Endothelial cell of umbilical vein (primary cell): ENCODE results near the gene COL28A1. TPM values are rescaled to one million over a fixed set of nuclear protein-coding genes. Genes with fewer than 3 reads are reported as not detected.

ENCODE experiments used
- BruUV-seq: library from RNA; stranded (reverse); fragments of 400-500 nt; replicated peaks from 2 replicates; lab custom pipeline; 2021; lab: Mats Ljungman, UMichigan
- CTCF ChIA-PET: fragments of 300-600, 350-600 bp; sonication (Branson Sonifier 250); formaldehyde crosslinking; loops from one replicate; lab custom pipeline; 2021; ENCODE audit warnings: antibody characterized with exemption, inconsistent platforms; lab: Charles Lee
- POLR2A ChIA-PET: fragments of 300-600, 350-600 bp; sonication (Branson Sonifier 250); formaldehyde crosslinking; loops from one replicate; lab custom pipeline; 2021; ENCODE audit warnings: antibody characterized with exemption, inconsistent platforms; lab: Charles Lee
- DNase-seq: peaks from one replicate; pipeline ENCODE4 v3.0.0-alpha.2; 2011; ENCODE audit warnings: low read depth, low spot score
- FAIRE-seq: peaks from 2 replicates; lab custom pipeline; 2011; peaks lifted over from hg19 to GRCh38; lab: Jason Lieb, UNC
- H2AFZ ChIP-seq: 2 replicates; pipeline ENCODE4 v1.6.0; 2012; ENCODE audit warnings: low read depth, low read length, control low read depth, inconsistent platforms
- H3K27ac ChIP-seq: 2 replicates; pipeline ENCODE4 v1.5.1; 2011; ENCODE audit warnings: low read depth, mild to moderate bottlenecking, control low read depth, low read length, moderate library complexity; ENCODE audit not compliant: insufficient read depth
- H3K27me3 ChIP-seq, 2 experiments: 2 replicates each; pipeline versions ENCODE4 v1.6.0 to v1.6.1; 2011; ENCODE audit warnings: low read length in 2 of 2, mixed read lengths in 1 of 2; ENCODE audit not compliant: control insufficient read depth in 2 of 2, insufficient read depth in 2 of 2
- H3K36me3 ChIP-seq, 2 experiments: 2 replicates in 1 of 2; 3 replicates in 1 of 2; pipeline ENCODE4 v1.5.1; 2011; ENCODE audit warnings: low read length in 2 of 2, mild to moderate bottlenecking in 1 of 2, moderate library complexity in 1 of 2; ENCODE audit not compliant: control insufficient read depth in 2 of 2, insufficient read depth in 2 of 2; ENCODE audit errors: extremely low read depth in 1 of 2
- H3K4me1 ChIP-seq: 3 replicates; pipeline ENCODE4 v1.5.1; 2011; ENCODE audit warnings: mild to moderate bottlenecking, low read length; ENCODE audit not compliant: control insufficient read depth, insufficient read depth; ENCODE audit errors: extremely low read depth
- H3K4me2 ChIP-seq: 2 replicates; pipeline ENCODE4 v1.6.1; 2011; ENCODE audit warnings: low read length, control low read depth, mixed read lengths; ENCODE audit not compliant: insufficient read depth
- H3K4me3 ChIP-seq, 3 experiments: fragments of 200-600 bp in 1 of 3; sonication (generic), shearing (Covaris generic) in 1 of 3; replicated peaks in 1 of 3; 2 replicates each; pipeline ENCODE4 v1.5.1; 2011 to 2016; ENCODE audit warnings: control low read depth in 3 of 3, low read length in 3 of 3, mild to moderate bottlenecking in 2 of 3, inconsistent platforms in 1 of 3, low read depth in 1 of 3, moderate library complexity in 1 of 3; ENCODE audit not compliant: insufficient read depth in 1 of 3
- H3K79me2 ChIP-seq: 2 replicates; pipeline ENCODE4 v1.6.0; 2012; ENCODE audit warnings: low read length, inconsistent platforms; ENCODE audit not compliant: control insufficient read depth, insufficient read depth
- H3K9ac ChIP-seq: replicated peaks from 2 replicates; pipeline ENCODE3; 2011; ENCODE audit warnings: low read length, control low read depth; ENCODE audit not compliant: insufficient read depth; ENCODE audit errors: extremely low read depth
- H3K9me1 ChIP-seq: replicated peaks from 3 replicates; pipeline ENCODE4 v1.6.0; 2011; ENCODE audit warnings: mild to moderate bottlenecking, low read length; ENCODE audit not compliant: control insufficient read depth, insufficient read depth; ENCODE audit errors: extremely low read depth
- H3K9me3 ChIP-seq: replicated peaks from 2 replicates; pipeline ENCODE4 v1.5.1; 2012; ENCODE audit warnings: low read length, inconsistent platforms; ENCODE audit not compliant: control insufficient read depth, insufficient read depth
- H4K20me1 ChIP-seq: replicated peaks from 2 replicates; pipeline ENCODE3; 2011; ENCODE audit warnings: mild to moderate bottlenecking, low read length; ENCODE audit not compliant: control insufficient read depth, insufficient read depth; ENCODE audit errors: extremely low read depth
- EZH2 ChIP-seq: IDR thresholded peaks from 2 replicates; pipeline ENCODE4 v1.6.1; 2012; ENCODE audit warnings: borderline replicate concordance, low read depth, mild to moderate bottlenecking, moderate library complexity, low read length, inconsistent platforms; ENCODE audit not compliant: severe bottlenecking
- FOS ChIP-seq: IDR thresholded peaks from 2 replicates; pipeline ENCODE4 v1.6.1; 2011; ENCODE audit warnings: mild to moderate bottlenecking, low read length, moderate library complexity, borderline replicate concordance; ENCODE audit not compliant: insufficient read depth
- GATA2 ChIP-seq: IDR thresholded peaks from 2 replicates; pipeline ENCODE4 v1.7.0; 2011; ENCODE audit warnings: low read depth, mild to moderate bottlenecking, moderate library complexity, mixed read lengths, low read length; ENCODE audit not compliant: insufficient read length, insufficient read depth
- JUN ChIP-seq: IDR thresholded peaks from 2 replicates; pipeline ENCODE4 v1.6.1; 2011; ENCODE audit warnings: borderline replicate concordance, low read depth; ENCODE audit not compliant: insufficient read length, insufficient read depth
- MYC ChIP-seq: IDR thresholded peaks from one replicate; pipeline ENCODE4 v1.6.1; 2011; ENCODE audit warnings: mild to moderate bottlenecking, low read depth, low read length
- POLR2A ChIP-seq: IDR thresholded peaks from 2 replicates; pipeline ENCODE4 v1.6.1; 2012; ENCODE audit warnings: low read depth, mild to moderate bottlenecking, control low read depth, low read length
- POLR2AphosphoS5 ChIP-seq: IDR thresholded peaks from 2 replicates; pipeline ENCODE4 v1.6.1; 2012; ENCODE audit warnings: low read depth, mild to moderate bottlenecking, control low read depth, low read length, moderate library complexity; ENCODE audit not compliant: insufficient read depth
- dilution Hi-C: fragments of 300-500 bp; cut with MboI; formaldehyde crosslinking; loops from one replicate; pipeline ENCODE4 v1.15.0; 2019; ENCODE audit warnings: low sequenced_read_pairs; ENCODE audit not compliant: extremely low pct_ligation_motif_present
- intact Hi-C: fragments of 100-400 bp; cut with micrococcal nuclease; formaldehyde crosslinking; loops from one replicate; pipeline ENCODE4 v1.10.0; 2022
- polyA plus RNA-seq, 4 experiments: library from polyadenylated mRNA; depleted of rRNA in 3 of 4; stranded (reverse) in 3 of 4; unstranded in 1 of 4; fragments of >200 nt; gene quantifications; 2 replicates each; pipeline versions ENCODE4 v1.2.1 to v1.2.3, GENCODE V29; 2011 to 2012; ENCODE audit warnings: missing spikeins in 1 of 4
- total RNA-seq: library from RNA; stranded (reverse); gene quantifications from 2 replicates; pipeline ENCODE4 v1.2.3, GENCODE V29; 2021
- TF ChIP-seq, protein P1 (sequence below), 2 donors: IDR thresholded peaks; 1 replicate in 1 of 2; 2 replicates in 1 of 2; pipeline ENCODE4 v1.5.1; 2011; ENCODE audit warnings: low read length in 2 of 2, mild to moderate bottlenecking in 2 of 2, moderate library complexity in 2 of 2, control low read depth in 1 of 2, inconsistent platforms in 1 of 2, low read depth in 1 of 2; ENCODE audit not compliant: insufficient read depth in 1 of 2; ENCODE audit errors: extremely low read depth in 1 of 2
- TF ChIP-seq, protein P2 (sequence below): IDR thresholded peaks from 2 replicates; pipeline ENCODE4 v1.6.1; 2011; ENCODE audit not compliant: insufficient read depth, insufficient read length

The COL28A1 gene
- total and polyA plus RNA-seq, 2 donors (not counting 3 experiments of a cell fraction or from before 2014, with no cell fraction given) = not detected

DNA sequence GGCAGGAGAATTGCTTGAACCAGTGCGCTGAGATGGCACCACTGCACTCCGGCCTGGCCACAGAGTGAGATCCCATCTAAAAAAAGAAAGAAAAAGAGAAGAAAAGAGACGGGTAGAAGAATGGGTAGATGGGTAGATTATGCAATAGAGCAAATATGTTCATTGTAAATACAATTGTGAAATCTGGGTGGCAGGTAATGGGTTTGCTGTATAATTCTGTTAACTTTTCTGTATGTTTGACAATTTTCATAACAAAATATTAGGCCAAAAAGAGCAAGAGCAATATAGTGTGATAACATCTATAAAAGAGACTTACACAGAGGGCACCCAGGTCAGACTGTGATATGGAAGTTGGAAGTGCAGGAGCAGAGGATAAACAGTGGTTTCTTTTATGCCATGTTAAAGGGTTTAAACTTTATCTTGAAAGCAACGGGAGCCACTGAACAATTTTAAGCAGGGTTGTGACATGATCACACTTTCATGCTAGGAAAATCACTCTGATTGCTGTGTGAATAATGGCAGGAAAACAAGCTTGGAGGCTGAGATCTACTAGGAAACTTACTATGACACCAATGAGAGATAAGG lies 6.7 kb upstream of the COL28A1 start:
- POLR2A ChIA-PET = no interaction called here
- Histone ChIP-seq H3K27me3 (no peaks in the 10 kb centered on the region), H3K9ac (no peak overlapping the region), H3K4me3 (no peak overlapping the region), H3K9me1 (no peaks in the 10 kb centered on the region), H3K9me3 (no peaks in the 10 kb centered on the region), H3K4me2 (no peak overlapping the region), H3K4me1 (no peaks in the 10 kb centered on the region), H2AFZ (no peak overlapping the region), H3K79me2 (no peaks in the 10 kb centered on the region), H3K36me3 (no peaks in the 10 kb centered on the region), H4K20me1 (no peaks in the 10 kb centered on the region), H3K27ac (no peak overlapping the region)
- no TSS peak for BruUV-seq
- CTCF ChIA-PET = interaction anchor here (0.9 to 2.3 kb wide), 6 partner anchors 114 to 754 kb away, joined by 3 to 30 read pairs (median 4); no protein-coding TSS in a partner anchor
- TF ChIP-seq, protein P1, sequence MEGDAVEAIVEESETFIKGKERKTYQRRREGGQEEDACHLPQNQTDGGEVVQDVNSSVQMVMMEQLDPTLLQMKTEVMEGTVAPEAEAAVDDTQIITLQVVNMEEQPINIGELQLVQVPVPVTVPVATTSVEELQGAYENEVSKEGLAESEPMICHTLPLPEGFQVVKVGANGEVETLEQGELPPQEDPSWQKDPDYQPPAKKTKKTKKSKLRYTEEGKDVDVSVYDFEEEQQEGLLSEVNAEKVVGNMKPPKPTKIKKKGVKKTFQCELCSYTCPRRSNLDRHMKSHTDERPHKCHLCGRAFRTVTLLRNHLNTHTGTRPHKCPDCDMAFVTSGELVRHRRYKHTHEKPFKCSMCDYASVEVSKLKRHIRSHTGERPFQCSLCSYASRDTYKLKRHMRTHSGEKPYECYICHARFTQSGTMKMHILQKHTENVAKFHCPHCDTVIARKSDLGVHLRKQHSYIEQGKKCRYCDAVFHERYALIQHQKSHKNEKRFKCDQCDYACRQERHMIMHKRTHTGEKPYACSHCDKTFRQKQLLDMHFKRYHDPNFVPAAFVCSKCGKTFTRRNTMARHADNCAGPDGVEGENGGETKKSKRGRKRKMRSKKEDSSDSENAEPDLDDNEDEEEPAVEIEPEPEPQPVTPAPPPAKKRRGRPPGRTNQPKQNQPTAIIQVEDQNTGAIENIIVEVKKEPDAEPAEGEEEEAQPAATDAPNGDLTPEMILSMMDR (IDR thresholded peaks at IDR 0.05; ENCODE audit: extremely low read depth in 1 of 2, insufficient read depth in 1 of 2, low read depth in 1 of 2, low read length in 2 of 2) = no peak
- FAIRE-seq = no peak
- DNase-seq = no peak
- dilution Hi-C loops = no loop called here
- intact Hi-C loops = loop anchor here (5.0 kb wide), 1 partner anchor 360 kb away; the partner anchor contains the start of gene C1GALT1

DNA sequence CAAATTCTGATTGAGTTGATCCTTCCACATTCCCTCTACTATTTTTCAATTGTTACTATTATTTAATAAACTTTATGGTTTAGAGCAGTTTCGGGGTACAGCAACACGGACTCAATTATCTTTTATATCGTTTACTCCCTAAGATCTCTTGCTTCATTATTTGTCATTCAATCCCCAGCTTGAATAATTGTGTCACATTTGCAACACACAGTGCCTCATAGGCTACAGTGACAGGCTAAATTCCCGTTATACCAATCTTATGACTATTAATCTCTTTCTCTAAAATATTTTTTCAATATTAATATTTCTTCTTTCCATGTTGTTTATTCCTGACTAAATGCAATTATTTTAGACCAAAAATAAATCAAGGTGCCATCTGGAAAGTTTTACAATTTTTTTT lies 4.0 kb upstream of the COL28A1 start:
- POLR2A ChIA-PET = no interaction called here
- no peak for FAIRE-seq

More for the DNA sequence above, 4.0 kb upstream of the COL28A1 start:
- Histone ChIP-seq H3K9me1 (no peaks in the 10 kb centered on the region), H4K20me1 (no peaks in the 10 kb centered on the region), H3K27me3 (no peaks in the 10 kb centered on the region), H3K4me2 (no peak overlapping the region), H3K36me3 (no peaks in the 10 kb centered on the region), H3K27ac (no peak overlapping the region), H3K4me3 (no peak overlapping the region), H2AFZ (no peak overlapping the region), H3K9ac (no peak overlapping the region), H3K79me2 (no peaks in the 10 kb centered on the region), H3K4me1 (no peaks in the 10 kb centered on the region), H3K9me3 (no peaks in the 10 kb centered on the region)
- CTCF ChIA-PET = interaction anchor here (1.4 to 2.0 kb wide), 2 partner anchors 115 to 117 kb away, joined by 8 to 32 read pairs; no protein-coding TSS in a partner anchor
- TF ChIP-seq, protein P1 (IDR thresholded peaks at IDR 0.05; ENCODE audit: extremely low read depth in 1 of 2, insufficient read depth in 1 of 2, low read depth in 1 of 2, low read length in 2 of 2) = no peak
- TF ChIP-seq POLR2A (no peak), JUN (no peak), MYC (no peak), POLR2AphosphoS5 (no peak), EZH2 (no peak), FOS (no peak), GATA2 (no peak)
- TF ChIP-seq, protein P2, sequence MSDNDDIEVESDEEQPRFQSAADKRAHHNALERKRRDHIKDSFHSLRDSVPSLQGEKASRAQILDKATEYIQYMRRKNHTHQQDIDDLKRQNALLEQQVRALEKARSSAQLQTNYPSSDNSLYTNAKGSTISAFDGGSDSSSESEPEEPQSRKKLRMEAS = no peak
- no TSS peak for BruUV-seq
- dilution Hi-C loops (no loop called here), intact Hi-C loops (loop anchor here (2.0 to 5.0 kb wide), 3 partner anchors 357 to 575 kb away; partner anchors contain the start of gene C1GALT1)
- DNase-seq = no peak
